GM12878 (cell line): Measurements from ENCODE around the gene LDHAL6A.

Experiments
- EP300 ChIP-seq, 2 experiments: fragments of 150-350 bp in 1 of 2; IDR thresholded peaks; 2 replicates each; pipeline ENCODE4 v1.6.1; 2011 to 2012; ENCODE audit warnings: low read depth in 2 of 2, low read length in 2 of 2, borderline replicate concordance in 1 of 2, improper control_type of control experiment in 1 of 2, inconsistent platforms in 1 of 2; ENCODE audit not compliant: control insufficient read depth in 1 of 2
- MXI1 ChIP-seq: fragments of 150-350 bp; IDR thresholded peaks from 2 replicates; pipeline ENCODE4 v1.6.1; 2011; ENCODE audit warnings: low read depth, mild to moderate bottlenecking, inconsistent platforms, low read length, improper control_type of control experiment
- REST ChIP-seq: IDR thresholded peaks from 2 replicates; pipeline ENCODE4 v1.6.1; 2012; ENCODE audit warnings: mild to moderate bottlenecking, low read depth, low read length
- SMAD1 ChIP-seq: fragments of 450-650 bp; IDR thresholded peaks from 2 replicates; pipeline ENCODE4 v1.6.1; 2018; ENCODE audit warnings: mild to moderate bottlenecking, low read depth; ENCODE audit not compliant: partially characterized antibody
- SREBF1 ChIP-seq: IDR thresholded peaks from 2 replicates; pipeline ENCODE4 v1.6.1; 2012; ENCODE audit warnings: mild to moderate bottlenecking, low read length
- SUPT20H ChIP-seq: IDR thresholded peaks from 2 replicates; pipeline ENCODE4 v1.6.1; 2011; ENCODE audit warnings: low read depth, mild to moderate bottlenecking, low read length, moderate library complexity, borderline replicate concordance; ENCODE audit not compliant: control insufficient read depth
- ZNF384 ChIP-seq: IDR thresholded peaks from 2 replicates; pipeline ENCODE4 v1.6.1; 2012; ENCODE audit warnings: low read depth, mild to moderate bottlenecking, low read length, improper control_type of control experiment, borderline replicate concordance
- ZZZ3 ChIP-seq: IDR thresholded peaks from 2 replicates; pipeline ENCODE4 v1.6.1; 2011; ENCODE audit warnings: low read depth; ENCODE audit not compliant: control insufficient read depth, insufficient read length
- TF ChIP-seq, protein P1 (sequence below), 3 experiments: IDR thresholded peaks in 2 of 3; conservative IDR thresholded peaks in 1 of 3; 2 replicates each; pipeline ENCODE4 v1.5.1; 2011; ENCODE audit warnings: low read depth in 3 of 3, low read length in 3 of 3, mild to moderate bottlenecking in 3 of 3, control low read depth in 2 of 3, moderate library complexity in 2 of 3, inconsistent platforms in 1 of 3, mixed read lengths in 1 of 3; ENCODE audit not compliant: control insufficient read depth in 2 of 3, insufficient read depth in 1 of 3; ENCODE audit errors: extremely low read depth in 1 of 3
- TF ChIP-seq, protein P2 (sequence below): fragments of 450-650 bp; conservative IDR thresholded peaks from 2 replicates; pipeline ENCODE4 v1.6.1; 2017; ENCODE audit warnings: mild to moderate bottlenecking, moderate library complexity

DNA sequence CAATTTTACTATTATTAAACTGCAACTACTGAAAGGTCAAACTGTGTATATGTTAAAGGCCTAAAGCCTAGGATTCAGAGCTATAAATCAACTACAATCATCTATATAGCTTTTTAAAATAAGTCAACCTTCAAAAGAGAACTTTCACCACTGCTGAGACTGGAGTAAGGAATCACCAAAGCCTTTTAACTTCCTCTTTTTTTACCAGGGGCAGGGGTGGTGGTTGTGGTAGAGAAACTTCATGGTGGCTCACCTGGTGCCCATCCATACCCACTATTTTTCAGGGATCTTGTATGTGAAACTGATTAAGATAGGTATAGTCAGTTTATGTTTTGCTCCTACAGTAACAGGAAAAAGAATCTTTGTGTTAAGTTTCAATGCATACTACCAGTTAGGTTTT lies 39.6 kb downstream of the LDHAL6A start:
- no peak for TF ChIP-seq REST
- TF ChIP-seq, protein P1, sequence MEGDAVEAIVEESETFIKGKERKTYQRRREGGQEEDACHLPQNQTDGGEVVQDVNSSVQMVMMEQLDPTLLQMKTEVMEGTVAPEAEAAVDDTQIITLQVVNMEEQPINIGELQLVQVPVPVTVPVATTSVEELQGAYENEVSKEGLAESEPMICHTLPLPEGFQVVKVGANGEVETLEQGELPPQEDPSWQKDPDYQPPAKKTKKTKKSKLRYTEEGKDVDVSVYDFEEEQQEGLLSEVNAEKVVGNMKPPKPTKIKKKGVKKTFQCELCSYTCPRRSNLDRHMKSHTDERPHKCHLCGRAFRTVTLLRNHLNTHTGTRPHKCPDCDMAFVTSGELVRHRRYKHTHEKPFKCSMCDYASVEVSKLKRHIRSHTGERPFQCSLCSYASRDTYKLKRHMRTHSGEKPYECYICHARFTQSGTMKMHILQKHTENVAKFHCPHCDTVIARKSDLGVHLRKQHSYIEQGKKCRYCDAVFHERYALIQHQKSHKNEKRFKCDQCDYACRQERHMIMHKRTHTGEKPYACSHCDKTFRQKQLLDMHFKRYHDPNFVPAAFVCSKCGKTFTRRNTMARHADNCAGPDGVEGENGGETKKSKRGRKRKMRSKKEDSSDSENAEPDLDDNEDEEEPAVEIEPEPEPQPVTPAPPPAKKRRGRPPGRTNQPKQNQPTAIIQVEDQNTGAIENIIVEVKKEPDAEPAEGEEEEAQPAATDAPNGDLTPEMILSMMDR (IDR thresholded peaks at IDR 0.05 in 2 of 3, conservative IDR thresholded peaks at IDR 0.05 in 1 of 3; ENCODE audit: control insufficient read depth in 2 of 3, extremely low read depth in 1 of 3, insufficient read depth in 1 of 3, low read depth in 3 of 3, low read length in 3 of 3), result no peak
- no peak for TF ChIP-seq EP300 (IDR thresholded peaks at IDR 0.05; ENCODE audit: borderline replicate concordance in 1 of 2, control insufficient read depth in 1 of 2, low read depth in 2 of 2, low read length in 2 of 2)
- no peak for TF ChIP-seq SMAD1
- no peak for TF ChIP-seq ZNF384
- no peak for TF ChIP-seq SUPT20H
- TF ChIP-seq, protein P2, sequence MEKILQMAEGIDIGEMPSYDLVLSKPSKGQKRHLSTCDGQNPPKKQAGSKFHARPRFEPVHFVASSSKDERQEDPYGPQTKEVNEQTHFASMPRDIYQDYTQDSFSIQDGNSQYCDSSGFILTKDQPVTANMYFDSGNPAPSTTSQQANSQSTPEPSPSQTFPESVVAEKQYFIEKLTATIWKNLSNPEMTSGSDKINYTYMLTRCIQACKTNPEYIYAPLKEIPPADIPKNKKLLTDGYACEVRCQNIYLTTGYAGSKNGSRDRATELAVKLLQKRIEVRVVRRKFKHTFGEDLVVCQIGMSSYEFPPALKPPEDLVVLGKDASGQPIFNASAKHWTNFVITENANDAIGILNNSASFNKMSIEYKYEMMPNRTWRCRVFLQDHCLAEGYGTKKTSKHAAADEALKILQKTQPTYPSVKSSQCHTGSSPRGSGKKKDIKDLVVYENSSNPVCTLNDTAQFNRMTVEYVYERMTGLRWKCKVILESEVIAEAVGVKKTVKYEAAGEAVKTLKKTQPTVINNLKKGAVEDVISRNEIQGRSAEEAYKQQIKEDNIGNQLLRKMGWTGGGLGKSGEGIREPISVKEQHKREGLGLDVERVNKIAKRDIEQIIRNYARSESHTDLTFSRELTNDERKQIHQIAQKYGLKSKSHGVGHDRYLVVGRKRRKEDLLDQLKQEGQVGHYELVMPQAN, result no peak
- no peak for TF ChIP-seq SREBF1
- TF ChIP-seq MXI1, result no peak
- TF ChIP-seq ZZZ3, result no peak
